ENCODE results near the gene EVC2. TPM values are rescaled to one million over a fixed set of nuclear protein-coding genes. Genes with fewer than 3 reads are reported as not detected.

EVC2 gene
- total and polyA plus RNA-seq, 2 of the 4 experiments (the other 2 are of a cell fraction), result 2.7 to 5.9 TPM

GRCh38 chr4:5654791-5655190 is 53.6 kb downstream of the EVC2 start:
- Histone ChIP-seq H3K27me3 (ENCODE audit: control insufficient read depth, insufficient read depth, low read length) (no peaks in the 10 kb centered on the region), H2AK5ac (ENCODE audit: low read depth, low read length) (no peak overlapping the region), H3K9ac (ENCODE audit: low read depth, low read length) (no peak overlapping the region), H3K14ac (replicated peaks; ENCODE audit: low read depth, low read length) (no peak overlapping the region), H2BK15ac (ENCODE audit: low read depth, low read length) (no peak overlapping the region), H4K20me1 (ENCODE audit: insufficient read depth, low read length) (no peaks in the 10 kb centered on the region), H4K8ac (ENCODE audit: low read depth in 2 of 2, low read length in 2 of 2) (no peak overlapping the region), H2AFZ (replicated peaks; ENCODE audit: low read length, poor library complexity) (no peak overlapping the region), H3K23ac (ENCODE audit: low read depth, low read length) (no peak overlapping the region), H2AK9ac (replicated peaks; ENCODE audit: low read depth, low read length, poor library complexity) (no peak overlapping the region), H2BK20ac (ENCODE audit: low read depth, low read length) (no peak overlapping the region), H4K91ac (ENCODE audit: insufficient read depth, low read depth, low read length) (no peak overlapping the region), H2BK5ac (ENCODE audit: low read depth, low read length, poor library complexity, severe bottlenecking) (no peak overlapping the region), H3K9me3 (ENCODE audit: control insufficient read depth, insufficient read depth, low read length) (no peaks in the 10 kb centered on the region), H3K36me3 (ENCODE audit: control insufficient read depth, insufficient read depth, low read length) (peaks cover 45% of the 10 kb centered on the region), H2BK120ac (ENCODE audit: low read depth, low read length) (no peak overlapping the region), H3K4me1 (ENCODE audit: control insufficient read depth, insufficient read depth, low read length) (no peaks in the 10 kb centered on the region), H3K27ac (ENCODE audit: insufficient read depth, low read length) (no peak overlapping the region), H3K9me1 (ENCODE audit: insufficient read depth, low read length) (peaks cover 21% of the 10 kb centered on the region), H3K4me2 (ENCODE audit: low read depth, low read length) (no peak overlapping the region), H3K4ac (ENCODE audit: low read depth, low read length) (no peak overlapping the region), H3K79me1 (ENCODE audit: low read depth in 1 of 2, low read length in 2 of 2) (peaks cover 0 to 2% of the 10 kb centered on the region in 2 experiments; a peak in 2 of 4 replicates), H3K56ac (ENCODE audit: extremely low read depth, insufficient read depth, low read length) (no peak overlapping the region), H3K4me3 (ENCODE audit: insufficient read depth, low read depth, low read length) (no peak overlapping the region), H4K5ac (ENCODE audit: low read depth, low read length) (no peak overlapping the region), H3K18ac (ENCODE audit: low read depth, low read length) (no peak overlapping the region)
- no peak for TF ChIP-seq MAZ (IDR thresholded peaks at IDR 0.05; ENCODE audit: borderline replicate concordance, low read depth, low read length)
- BruUV-seq (replicated peaks), result no TSS peak
- dilution Hi-C loops (cut with HindIII; ENCODE audit: low sequenced_read_pairs, unreplicated experiment), result no loop called here
- intact Hi-C loops (cut with micrococcal nuclease), result loop anchor here (5.0 kb wide), 1 partner anchor 38 kb away; no protein-coding TSS in a partner anchor
- 60% methylated on average over 1 of the region's 11 CpGs; no CpG with 5 or more reads in 1 of the 2 experiments for WGBS, 2 experiments (ENCODE audit: extremely low coverage in 2 of 2, insufficient read length in 1 of 2)
- ATAC-seq (ENCODE audit: low read depth) (no peak), DNase-seq (no peak)
- ChIA-PET POLR2A (ENCODE audit: unreplicated experiment) (no interaction called here), CTCF (no interaction called here)
- in situ Hi-C loops (cut with MboI; ENCODE audit: low sequenced_read_pairs), result no loop called here

Data from IMR-90 (cell line).